HG02678 (cell line): ENCODE results near the gene WDR45B.
"Not testable (repeated sequence)": the region's sequence is repeated elsewhere in the genome, so short reads cannot be mapped to it uniquely, and the experiment has no call there.

Source experiments
- ATAC-seq: cut with Tn5 transposase; IDR thresholded peaks from one replicate; pipeline ENCODE4 v1.9.1; 2021; ENCODE audit warnings: mild to moderate bottlenecking, moderate library complexity; ENCODE audit not compliant: unreplicated experiment

Gene WDR45B

GRCh38 chr17:82586576-82587233 lies 61.5 kb downstream of the WDR45B start:
- no peak for ATAC-seq

DNA sequence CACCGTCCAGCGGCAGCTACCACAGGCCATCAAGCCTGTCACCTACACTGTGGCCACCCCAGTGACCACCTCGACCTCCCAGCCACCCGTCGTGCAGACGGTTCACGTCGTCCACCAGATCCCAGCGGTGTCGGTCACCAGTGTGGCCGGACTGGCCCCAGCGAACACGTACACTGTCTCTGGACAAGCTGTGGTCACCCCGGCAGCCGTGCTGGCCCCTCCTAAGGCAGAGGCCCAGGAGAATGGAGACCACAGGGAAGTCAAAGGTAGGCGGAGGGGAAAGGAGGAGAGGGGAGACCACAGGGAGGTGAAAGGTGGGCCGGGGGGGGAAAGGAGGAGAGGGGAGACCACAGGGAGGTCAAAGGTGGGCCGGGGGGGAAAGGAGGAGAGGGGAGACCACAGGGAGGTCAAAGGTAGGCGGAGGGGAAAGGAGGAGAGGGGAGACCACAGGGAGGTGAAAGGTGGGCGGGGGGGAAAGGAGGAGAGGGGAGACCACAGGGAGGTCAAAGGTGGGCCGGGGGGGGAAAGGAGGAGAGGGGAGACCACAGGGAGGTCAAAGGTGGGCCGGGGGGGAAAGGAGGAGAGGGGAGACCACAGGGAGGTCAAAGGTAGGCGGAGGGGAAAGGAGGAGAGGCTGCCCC lies 62.2 kb downstream of the WDR45B start:
- not testable (repeated sequence) for ATAC-seq

- no peak for ATAC-seq
Measured at GRCh38 chr17:82583720-82584234, 64.5 kb downstream of the WDR45B start.

GRCh38 chr17:82582709-82583108 lies 65.5 kb downstream of the WDR45B start:
- ATAC-seq: no peak

- ATAC-seq: no peak
Measured at GRCh38 chr17:82582213-82582612, 66.0 kb downstream of the WDR45B start.

GRCh38 chr17:82579969-82580368 lies 68.3 kb downstream of the WDR45B start:
- ATAC-seq: not testable (repeated sequence)

DNA sequence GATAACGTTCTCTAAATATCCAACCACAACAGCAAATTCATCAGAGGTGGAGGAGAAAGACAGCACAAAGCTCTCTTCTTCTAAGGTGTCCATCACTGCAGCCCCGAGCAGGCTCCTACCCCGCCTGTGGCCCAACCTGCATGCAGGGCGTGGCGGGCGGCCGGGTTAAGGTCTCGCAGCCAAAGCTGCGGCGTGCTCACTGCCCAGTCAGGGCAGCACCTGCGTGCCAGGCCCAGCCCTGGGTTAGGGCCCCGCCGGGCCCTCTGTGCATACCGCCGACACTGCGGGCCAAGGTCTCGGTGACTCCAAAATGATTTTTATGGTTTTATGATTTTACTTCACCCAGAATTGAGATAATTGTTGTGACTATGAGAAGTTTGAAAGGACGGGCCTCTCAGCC lies 70.9 kb downstream of the WDR45B start:
- ATAC-seq: no peak

- ATAC-seq: not testable (repeated sequence)
Measured at GRCh38 chr17:82575581-82576221, 72.5 kb downstream of the WDR45B start.

GRCh38 chr17:82574041-82574440 lies 74.2 kb downstream of the WDR45B start:
- ATAC-seq: no peak

DNA sequence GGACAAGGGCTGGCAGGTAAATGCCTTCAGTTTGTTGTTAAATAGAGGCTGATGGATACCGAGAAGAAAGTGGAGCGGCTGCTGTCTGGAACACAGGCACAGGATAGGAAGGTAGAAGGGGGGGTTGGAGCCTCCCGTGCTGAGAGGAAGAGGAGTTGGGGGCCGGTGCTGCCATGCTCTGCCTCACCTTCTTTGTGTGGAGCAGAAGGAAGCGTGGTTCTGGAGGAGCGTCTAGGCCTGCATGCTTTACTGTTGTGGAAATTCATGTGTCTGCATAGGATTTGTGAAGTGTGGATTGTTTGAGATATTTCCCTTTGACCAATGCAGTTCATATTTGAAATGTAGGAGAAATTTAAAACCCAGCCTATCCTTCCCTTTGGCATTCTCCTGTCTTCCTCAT lies 76.4 kb downstream of the WDR45B start:
- no peak for ATAC-seq

DNA sequence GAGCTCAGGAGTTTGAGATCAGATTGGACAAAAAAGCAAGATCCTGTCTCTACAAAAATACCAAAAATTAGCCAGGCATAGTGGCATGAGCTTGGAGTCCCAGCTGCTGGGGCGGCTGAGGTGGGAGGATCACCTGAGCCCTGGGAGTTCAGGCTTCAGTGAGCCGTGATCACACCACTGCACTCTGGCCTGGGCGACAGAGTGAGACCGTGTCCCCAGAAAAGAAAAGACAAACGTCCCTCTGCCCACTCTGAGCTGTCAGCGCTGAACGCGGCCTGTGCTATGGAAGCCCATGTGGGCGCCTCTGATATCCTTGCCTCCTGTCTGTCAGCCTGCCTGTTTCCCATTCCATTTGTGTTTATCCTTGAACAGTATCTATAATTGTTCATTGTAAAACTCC lies 78.0 kb downstream of the WDR45B start:
- no peak for ATAC-seq

GRCh38 chr17:82569621-82570020 lies 78.6 kb downstream of the WDR45B start:
- no peak for ATAC-seq

DNA sequence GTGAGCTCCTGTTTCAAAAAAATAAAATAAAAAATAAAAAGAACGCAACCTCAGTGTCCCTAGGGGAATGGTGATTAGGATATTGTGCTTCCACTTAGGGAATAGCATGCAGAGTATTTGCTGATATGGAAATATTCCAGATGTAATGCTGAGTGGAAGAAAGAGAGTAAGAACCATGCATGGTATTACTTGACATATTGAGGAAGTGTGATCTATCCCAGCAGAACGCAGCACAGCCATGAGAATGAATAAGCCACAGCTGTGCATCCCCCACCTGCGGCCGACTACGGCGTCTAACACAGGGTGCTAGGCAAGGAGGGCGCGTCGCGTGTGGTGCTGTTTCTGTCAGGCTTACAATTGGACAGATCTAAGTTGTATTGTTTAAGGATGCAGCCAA lies 79.2 kb downstream of the WDR45B start:
- ATAC-seq: no peak

DNA sequence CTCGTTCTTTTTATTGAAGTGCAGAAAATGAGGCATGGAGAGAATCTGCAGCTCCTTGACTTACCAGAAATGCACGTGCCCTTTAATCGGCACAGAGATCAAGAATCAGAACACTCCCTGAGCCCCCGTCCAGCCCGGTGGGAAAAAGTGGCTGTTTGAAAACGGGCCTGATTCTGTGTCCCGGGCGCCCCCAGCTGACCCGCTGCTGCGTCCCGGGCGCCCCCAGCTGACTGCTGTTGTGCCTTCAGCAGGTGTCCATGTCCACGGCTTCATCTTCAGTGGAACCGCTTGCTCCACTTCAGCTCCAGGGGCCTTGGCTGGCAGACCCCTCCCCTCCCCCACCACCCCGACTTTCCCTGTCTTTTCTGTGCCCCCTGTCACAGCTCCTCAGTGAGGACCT lies 81.0 kb downstream of the WDR45B start:
- no peak for ATAC-seq

- no peak for ATAC-seq
Measured at GRCh38 chr17:82566129-82566960, 81.9 kb downstream of the WDR45B start.

DNA sequence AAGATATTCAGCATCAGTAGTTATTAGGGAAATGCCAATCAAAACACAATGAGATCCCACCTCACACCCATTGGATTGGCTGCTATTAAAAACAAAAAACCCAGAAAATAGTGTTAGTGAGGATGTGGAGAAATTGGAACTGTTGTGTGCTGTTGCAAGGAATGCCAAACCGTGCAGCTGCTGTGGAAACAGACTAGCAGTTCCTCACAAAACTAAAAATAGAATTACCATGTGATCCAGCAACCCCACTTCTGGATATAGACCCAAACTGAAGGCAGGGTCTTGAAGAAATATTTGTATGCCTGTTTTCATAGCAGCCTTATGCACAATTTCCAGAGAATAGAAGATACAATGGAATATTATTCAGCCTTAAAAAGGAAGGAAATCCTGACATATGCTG lies 82.7 kb downstream of the WDR45B start:
- no peak for ATAC-seq
